Esophagus muscularis mucosa (tissue), 3 donors: Measurements from ENCODE around the gene ZMYND11.

Experiments
- POLR2A ChIP-seq: fragments of 450-650 bp; IDR thresholded peaks from one replicate; pipeline ENCODE4 v1.6.1; 2017; ENCODE audit warnings: antibody characterized with exemption, moderate library complexity, mild to moderate bottlenecking, low read depth
- POLR2AphosphoS5 ChIP-seq, 2 donors: sonication (generic); formaldehyde crosslinking; IDR thresholded peaks; one replicate each; pipeline ENCODE4 v1.6.1; 2017; ENCODE audit warnings: antibody characterized with exemption in 2 of 2
- TF ChIP-seq, protein P1 (sequence below), 3 experiments: fragments of 200-600 bp in 2 of 3; fragments of 450-650 bp in 1 of 3; sonication (generic) in 2 of 3; IDR thresholded peaks; one replicate each; pipeline ENCODE4 v1.5.1; 2017 to 2019; ENCODE audit warnings: antibody characterized with exemption in 3 of 3, mild to moderate bottlenecking in 2 of 3, moderate library complexity in 1 of 3

- TF ChIP-seq, protein P1, sequence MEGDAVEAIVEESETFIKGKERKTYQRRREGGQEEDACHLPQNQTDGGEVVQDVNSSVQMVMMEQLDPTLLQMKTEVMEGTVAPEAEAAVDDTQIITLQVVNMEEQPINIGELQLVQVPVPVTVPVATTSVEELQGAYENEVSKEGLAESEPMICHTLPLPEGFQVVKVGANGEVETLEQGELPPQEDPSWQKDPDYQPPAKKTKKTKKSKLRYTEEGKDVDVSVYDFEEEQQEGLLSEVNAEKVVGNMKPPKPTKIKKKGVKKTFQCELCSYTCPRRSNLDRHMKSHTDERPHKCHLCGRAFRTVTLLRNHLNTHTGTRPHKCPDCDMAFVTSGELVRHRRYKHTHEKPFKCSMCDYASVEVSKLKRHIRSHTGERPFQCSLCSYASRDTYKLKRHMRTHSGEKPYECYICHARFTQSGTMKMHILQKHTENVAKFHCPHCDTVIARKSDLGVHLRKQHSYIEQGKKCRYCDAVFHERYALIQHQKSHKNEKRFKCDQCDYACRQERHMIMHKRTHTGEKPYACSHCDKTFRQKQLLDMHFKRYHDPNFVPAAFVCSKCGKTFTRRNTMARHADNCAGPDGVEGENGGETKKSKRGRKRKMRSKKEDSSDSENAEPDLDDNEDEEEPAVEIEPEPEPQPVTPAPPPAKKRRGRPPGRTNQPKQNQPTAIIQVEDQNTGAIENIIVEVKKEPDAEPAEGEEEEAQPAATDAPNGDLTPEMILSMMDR (IDR thresholded peaks at IDR 0.05) = no peak
- TF ChIP-seq POLR2AphosphoS5 (IDR thresholded peaks at IDR 0.05) (no peak), POLR2A (no peak)
These were observed 30.2 kb upstream of the ZMYND11 start for GRCh38 chr10:104862-105565.
